ENCODE data around the gene TEX2. TPM values are rescaled to one million over a fixed set of nuclear protein-coding genes. Genes with fewer than 3 reads are reported as not detected.

TEX2 gene
- total and polyA plus RNA-seq, 7 donors, result 4.6 to 50.7 (median 39.3) TPM

DNA sequence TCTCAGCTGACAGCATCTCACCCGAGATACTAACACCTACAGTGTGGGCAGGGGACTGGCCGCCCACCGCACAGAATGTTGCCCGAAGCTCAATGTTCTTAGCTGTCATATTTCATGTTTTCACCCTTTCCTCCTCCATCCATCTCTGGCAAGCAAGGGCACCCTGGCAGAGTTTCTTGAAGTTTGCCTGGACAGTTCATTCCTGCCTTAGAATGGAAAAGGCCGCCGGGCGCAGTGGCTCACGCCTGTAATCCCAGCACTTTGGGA lies 37.6 kb upstream of the TEX2 start:
- peaks cover 0 to 12% (median 2%) of the 10 kb centered on the region in 4 donors for H3K4me1 ChIP-seq
- H3K27me3 ChIP-seq, result no peaks in the 10 kb centered on the region
- no peaks in the 10 kb centered on the region for H3K9me3 ChIP-seq
- intact Hi-C loops (cut with DNase I), result no loop called here
- no peaks in the 10 kb centered on the region for H3K36me3 ChIP-seq
- 87 to 91% methylated on average over 8 of the region's 8 CpGs for WGBS, 2 donors
- H3K4me3 ChIP-seq, result no peak overlapping the region
- no peak overlapping the region for H3K27ac ChIP-seq
- no peak for TF ChIP-seq CTCF (IDR thresholded peaks at IDR 0.05)
- TF ChIP-seq POLR2A (IDR thresholded peaks at IDR 0.05), result no peak
- no peak for TF ChIP-seq EP300 (IDR thresholded peaks at IDR 0.05)
- no peak for TF ChIP-seq POLR2AphosphoS5 (IDR thresholded peaks at IDR 0.05)
- no peak for DNase-seq

- no peak for TF ChIP-seq POLR2AphosphoS5 (IDR thresholded peaks at IDR 0.05)
- no peak for TF ChIP-seq POLR2A (IDR thresholded peaks at IDR 0.05)
- no peak for TF ChIP-seq EP300 (IDR thresholded peaks at IDR 0.05)
- TF ChIP-seq CTCF (IDR thresholded peaks at IDR 0.05), result no peak
- Histone ChIP-seq H3K27me3 (no peaks in the 10 kb centered on the region), H3K4me3 (no peak overlapping the region), H3K27ac (no peak overlapping the region), H3K36me3 (no peaks in the 10 kb centered on the region), H3K9me3 (no peaks in the 10 kb centered on the region), H3K4me1 (peaks cover 0 to 12% (median 2%) of the 10 kb centered on the region in 4 donors)
- WGBS, 2 donors, result 96% methylated on average over 8 of the region's 8 CpGs
- DNase-seq, result no peak
- intact Hi-C loops (cut with DNase I), result no loop called here
Observed at GRCh38 chr17:64297467-64298088, 34.5 kb upstream of the TEX2 start.

- no peaks in the 10 kb centered on the region for H3K27me3 ChIP-seq
- WGBS, 2 donors, result 84 to 89% methylated on average over 5 of the region's 5 CpGs
- peaks cover 0 to 1% (median 0%) of the 10 kb centered on the region in 4 donors for H3K9me3 ChIP-seq
- no peaks in the 10 kb centered on the region for H3K36me3 ChIP-seq
- intact Hi-C loops (cut with DNase I), result no loop called here
- no peak overlapping the region for H3K4me3 ChIP-seq
- no peak for TF ChIP-seq CTCF (IDR thresholded peaks at IDR 0.05)
- TF ChIP-seq EP300 (IDR thresholded peaks at IDR 0.05), result no peak
- TF ChIP-seq POLR2A (IDR thresholded peaks at IDR 0.05), result no peak
- no peak for TF ChIP-seq POLR2AphosphoS5 (IDR thresholded peaks at IDR 0.05)
- H3K27ac ChIP-seq, result no peak overlapping the region
- no peak for DNase-seq
- peaks cover 0 to 12% (median 0%) of the 10 kb centered on the region in 4 donors for H3K4me1 ChIP-seq
Observed at GRCh38 chr17:64296246-64296645, 33.2 kb upstream of the TEX2 start.

DNA sequence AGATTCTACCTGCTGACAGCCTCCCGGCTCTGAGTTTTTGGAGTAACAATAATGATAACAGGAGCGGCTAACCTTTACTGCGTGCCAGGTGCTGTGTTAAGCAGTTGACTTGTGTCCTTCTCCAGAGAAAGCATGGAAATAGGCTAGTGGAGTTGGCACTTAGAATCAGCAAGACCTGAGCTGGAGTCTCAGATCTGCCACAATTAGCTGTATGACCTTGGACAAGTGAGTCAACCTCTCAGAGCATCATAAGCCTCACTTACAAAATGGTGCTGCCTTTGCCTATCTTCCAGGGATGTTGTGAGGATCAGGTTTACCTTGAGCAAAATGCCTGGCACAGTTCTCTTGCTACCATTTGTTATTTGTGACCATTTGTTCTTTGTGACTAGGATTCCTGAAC lies 32.1 kb upstream of the TEX2 start:
- Histone ChIP-seq H3K27me3 (no peaks in the 10 kb centered on the region), H3K4me3 (no peak overlapping the region), H3K27ac (no peak overlapping the region), H3K4me1 (peaks cover 0 to 7% (median 0%) of the 10 kb centered on the region in 4 donors), H3K9me3 (peaks cover 0 to 5% (median 0%) of the 10 kb centered on the region in 4 donors), H3K36me3 (no peaks in the 10 kb centered on the region)
- intact Hi-C loops (cut with DNase I), result no loop called here
- DNase-seq, result no peak
- TF ChIP-seq EP300 (IDR thresholded peaks at IDR 0.05) (no peak), CTCF (IDR thresholded peaks at IDR 0.05) (no peak), POLR2A (IDR thresholded peaks at IDR 0.05) (no peak), POLR2AphosphoS5 (IDR thresholded peaks at IDR 0.05) (no peak)
- WGBS, 2 donors, result 95 to 97% methylated on average over 3 of the region's 3 CpGs

DNA sequence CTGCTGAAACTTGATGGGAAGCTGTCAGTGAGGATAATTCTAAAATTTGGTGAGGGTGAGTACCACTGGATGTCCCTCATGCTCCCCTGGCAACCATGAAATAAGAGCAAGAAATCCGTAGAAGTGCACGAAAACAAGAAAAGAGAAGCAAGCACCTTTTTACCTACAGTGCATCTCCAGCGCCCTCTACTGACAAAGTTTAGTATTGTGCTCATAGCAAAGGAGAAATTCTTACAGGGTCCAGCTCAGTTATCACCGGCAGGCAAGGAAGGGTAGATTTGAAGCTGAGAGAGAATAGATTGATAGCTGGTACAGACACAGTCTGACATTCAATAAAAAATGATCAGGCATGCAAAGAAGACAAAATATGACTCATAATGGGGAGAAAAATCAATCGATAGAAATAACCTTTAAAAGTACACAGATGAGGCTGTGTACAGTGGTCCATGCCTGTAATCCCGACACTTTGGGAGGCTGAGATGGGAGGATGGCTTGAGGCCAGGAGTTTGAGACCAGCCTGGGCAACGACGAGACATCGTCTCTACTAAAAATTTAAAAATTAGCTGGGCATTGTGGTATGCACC lies 28.3 kb upstream of the TEX2 start:
- Histone ChIP-seq H3K4me1 (no peaks in the 10 kb centered on the region), H3K36me3 (no peaks in the 10 kb centered on the region), H3K9me3 (peaks cover 0 to 5% (median 0%) of the 10 kb centered on the region in 4 donors), H3K27me3 (no peaks in the 10 kb centered on the region), H3K4me3 (no peak overlapping the region), H3K27ac (no peak overlapping the region)
- WGBS, 2 donors, result 86% methylated on average over 9 of the region's 9 CpGs
- TF ChIP-seq CTCF (IDR thresholded peaks at IDR 0.05) (no peak), EP300 (IDR thresholded peaks at IDR 0.05) (no peak), POLR2A (IDR thresholded peaks at IDR 0.05) (no peak), POLR2AphosphoS5 (IDR thresholded peaks at IDR 0.05) (no peak)
- intact Hi-C loops (cut with DNase I), result no loop called here
- no peak for DNase-seq

Measured in sigmoid colon (tissue), 7 donors.